SU-DHL-6 (cell line): ENCODE measurements around the gene RCAN1.

Experiments
- H2AFZ ChIP-seq: fragments of 200-600 bp; sonication (generic); 2 replicates; pipeline ENCODE4 v1.6.1; 2014; ENCODE audit warnings: low read depth, mild to moderate bottlenecking, moderate library complexity, mixed read lengths, antibody characterized with exemption, low read length; ENCODE audit not compliant: severe bottlenecking
- H3F3A ChIP-seq: fragments of 200-600 bp; shearing (Covaris generic); 2 replicates; pipeline ENCODE4 v1.6.0; 2016; ENCODE audit warnings: antibody characterized with exemption, mild to moderate bottlenecking; ENCODE audit not compliant: insufficient read depth
- H3K27ac ChIP-seq: fragments of 200-600 bp; sonication (generic); 2 replicates; pipeline ENCODE4 v1.5.1; 2016; ENCODE audit warnings: low read depth, mild to moderate bottlenecking, low read length, moderate library complexity, mixed read lengths
- H3K27me3 ChIP-seq: fragments of 200-600 bp; sonication (generic), shearing (Covaris generic); 2 replicates; pipeline ENCODE4 v1.6.0; 2014; ENCODE audit warnings: mild to moderate bottlenecking, low read length
- H3K36me3 ChIP-seq: fragments of 200-600 bp; sonication (generic); 2 replicates; pipeline ENCODE4 v1.6.1; 2014; ENCODE audit warnings: mild to moderate bottlenecking, low read length, mixed read lengths
- H3K4me2 ChIP-seq: fragments of 300-600, 200-600 bp; shearing (Covaris generic), sonication (generic); 2 replicates; pipeline ENCODE4 v1.6.0; 2014; ENCODE audit warnings: low read length, low read depth, mild to moderate bottlenecking; ENCODE audit not compliant: poor library complexity, severe bottlenecking
- H3K4me3 ChIP-seq: fragments of 200-600 bp; sonication (generic); 2 replicates; pipeline ENCODE4 v1.5.1; 2014; ENCODE audit warnings: antibody characterized with exemption, low read length, mild to moderate bottlenecking, mixed read lengths; ENCODE audit not compliant: insufficient read depth, poor library complexity, severe bottlenecking
- H3K79me2 ChIP-seq: fragments of 200-600 bp; sonication (generic); 2 replicates; pipeline ENCODE4 v1.6.1; 2014; ENCODE audit warnings: mild to moderate bottlenecking, low read length, moderate library complexity; ENCODE audit not compliant: insufficient read depth
- H3K9ac ChIP-seq: fragments of 200-600 bp; sonication (generic); 2 replicates; pipeline ENCODE4 v1.7.0; 2014; ENCODE audit warnings: mild to moderate bottlenecking, low read length
- H3K9me2 ChIP-seq: fragments of 200-600 bp; sonication (generic); replicated peaks from 2 replicates; pipeline ENCODE4 v1.6.1; 2014; ENCODE audit warnings: low read length; ENCODE audit not compliant: insufficient read depth
- H3K9me3 ChIP-seq: fragments of 200-600 bp; sonication (generic); 2 replicates; pipeline ENCODE4 v1.6.1; 2014; ENCODE audit warnings: low read length, mixed read lengths; ENCODE audit not compliant: insufficient read depth
- H4K20me1 ChIP-seq: fragments of 200-600 bp; sonication (generic); 2 replicates; pipeline ENCODE4 v1.6.1; 2014; ENCODE audit warnings: low read depth, mild to moderate bottlenecking, antibody characterized with exemption, low read length, moderate library complexity, mixed read lengths
- EZH2phosphoT487 ChIP-seq: fragments of 200-600 bp; sonication (generic), shearing (Covaris generic); conservative IDR thresholded peaks from 2 replicates; pipeline ENCODE4 v1.6.1; 2018; ENCODE audit warnings: mild to moderate bottlenecking, antibody characterized with exemption, low read length, moderate library complexity, mixed read lengths
- TF ChIP-seq, protein P1 (sequence below): fragments of 200-600 bp; sonication (generic); IDR thresholded peaks from one replicate; pipeline ENCODE4 v1.5.1; 2017; ENCODE audit warnings: antibody characterized with exemption, mild to moderate bottlenecking, low read length, moderate library complexity; ENCODE audit not compliant: insufficient read depth, poor library complexity, severe bottlenecking

Gene RCAN1

GRCh38 chr21:34513129-34513675 is 101.7 kb downstream of the RCAN1 start:
- Histone ChIP-seq H3K4me2 (no peak overlapping the region), H3K27me3 (no peaks in the 10 kb centered on the region), H3K27ac (no peak overlapping the region), H3F3A (no peaks in the 10 kb centered on the region), H3K9me3 (no peaks in the 10 kb centered on the region), H3K9ac (no peak overlapping the region), H3K79me2 (no peaks in the 10 kb centered on the region), H3K36me3 (no peaks in the 10 kb centered on the region), H2AFZ (no peak overlapping the region), H4K20me1 (no peaks in the 10 kb centered on the region), H3K4me3 (no peak overlapping the region), H3K9me2 (no peaks in the 10 kb centered on the region)
- no peak for TF ChIP-seq EZH2phosphoT487
- TF ChIP-seq, protein P1, sequence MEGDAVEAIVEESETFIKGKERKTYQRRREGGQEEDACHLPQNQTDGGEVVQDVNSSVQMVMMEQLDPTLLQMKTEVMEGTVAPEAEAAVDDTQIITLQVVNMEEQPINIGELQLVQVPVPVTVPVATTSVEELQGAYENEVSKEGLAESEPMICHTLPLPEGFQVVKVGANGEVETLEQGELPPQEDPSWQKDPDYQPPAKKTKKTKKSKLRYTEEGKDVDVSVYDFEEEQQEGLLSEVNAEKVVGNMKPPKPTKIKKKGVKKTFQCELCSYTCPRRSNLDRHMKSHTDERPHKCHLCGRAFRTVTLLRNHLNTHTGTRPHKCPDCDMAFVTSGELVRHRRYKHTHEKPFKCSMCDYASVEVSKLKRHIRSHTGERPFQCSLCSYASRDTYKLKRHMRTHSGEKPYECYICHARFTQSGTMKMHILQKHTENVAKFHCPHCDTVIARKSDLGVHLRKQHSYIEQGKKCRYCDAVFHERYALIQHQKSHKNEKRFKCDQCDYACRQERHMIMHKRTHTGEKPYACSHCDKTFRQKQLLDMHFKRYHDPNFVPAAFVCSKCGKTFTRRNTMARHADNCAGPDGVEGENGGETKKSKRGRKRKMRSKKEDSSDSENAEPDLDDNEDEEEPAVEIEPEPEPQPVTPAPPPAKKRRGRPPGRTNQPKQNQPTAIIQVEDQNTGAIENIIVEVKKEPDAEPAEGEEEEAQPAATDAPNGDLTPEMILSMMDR: no peak

DNA sequence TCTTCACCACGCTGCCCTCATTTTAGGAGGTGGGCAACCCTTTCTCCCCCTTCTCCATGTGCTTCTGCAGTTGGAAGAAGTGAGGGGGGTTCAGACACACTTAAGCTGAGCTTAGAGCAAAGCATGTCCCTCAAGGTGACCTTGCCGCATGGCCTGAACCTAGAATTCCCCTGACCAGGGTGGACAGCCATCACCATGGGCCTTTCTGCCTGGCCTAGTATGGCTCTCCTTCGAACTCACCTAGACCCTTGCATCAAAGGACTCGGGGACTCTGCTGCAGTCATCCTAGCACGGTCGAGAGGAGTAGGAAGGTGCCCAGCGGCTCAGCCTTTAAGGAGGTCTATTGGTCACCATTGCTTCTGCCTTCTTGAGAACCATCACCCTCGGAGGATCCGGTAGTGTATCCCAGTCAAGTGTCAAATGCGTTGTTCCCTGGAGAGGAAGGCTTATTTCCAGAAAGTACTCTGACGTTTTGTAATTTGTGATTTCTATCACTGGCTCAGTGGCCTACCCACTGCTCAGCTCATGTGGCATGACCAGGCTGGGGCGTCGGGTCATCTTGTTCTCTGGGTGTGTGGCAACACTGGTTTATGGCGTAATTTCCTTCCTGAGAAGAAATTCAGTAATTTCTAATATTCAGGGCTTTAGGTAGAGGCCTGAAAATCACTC is 103.0 kb downstream of the RCAN1 start, which contains the start of gene KCNE1:
TSS of gene KCNE1 (minus strand) at position 424 of the 669 bp plus-strand sequence. CDS start 62,576 bp downstream, outside the sequence.
- Histone ChIP-seq H3K9me3 (no peaks in the 10 kb centered on the region), H3K9me2 (no peaks in the 10 kb centered on the region), H3K36me3 (no peaks in the 10 kb centered on the region), H3K9ac (no peak within 1 kb of the TSS), H3K4me3 (no peak within 1 kb of the TSS), H4K20me1 (no peaks in the 10 kb centered on the region), H3K79me2 (no peaks in the 10 kb centered on the region), H3F3A (no peaks in the 10 kb centered on the region), H2AFZ (no peak within 1 kb of the TSS), H3K4me2 (no peak within 1 kb of the TSS), H3K27ac (no peak within 1 kb of the TSS), H3K27me3 (no peaks in the 10 kb centered on the region)
- TF ChIP-seq, protein P1: no peak

DNA sequence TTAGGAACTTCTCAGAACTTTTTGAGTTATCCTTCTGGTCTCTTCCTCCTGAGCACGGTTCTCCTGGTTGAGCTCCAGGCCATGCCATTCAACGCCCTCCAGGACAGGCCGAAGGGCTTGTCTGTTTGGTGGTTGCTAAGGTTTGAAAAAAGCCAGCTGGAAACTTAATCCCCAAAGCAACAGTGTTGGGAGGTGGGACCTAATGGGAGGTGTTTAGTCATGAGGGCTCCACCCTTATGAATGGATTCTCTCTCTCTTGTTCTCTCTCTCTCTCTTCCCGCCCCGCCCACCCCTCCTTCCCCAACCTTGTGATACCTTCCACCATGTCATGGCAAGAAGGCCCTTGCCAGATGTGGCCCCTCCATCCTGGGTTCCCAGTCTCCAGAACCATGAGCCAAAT is 103.7 kb downstream of the RCAN1 start:
- no peak overlapping the region for H3K4me2 ChIP-seq
- H2AFZ ChIP-seq: no peak overlapping the region
- H3K79me2 ChIP-seq: no peaks in the 10 kb centered on the region
- no peaks in the 10 kb centered on the region for H3K9me2 ChIP-seq
- no peak overlapping the region for H3K9ac ChIP-seq
- TF ChIP-seq EZH2phosphoT487: no peak
- TF ChIP-seq, protein P1: no peak
- H3K4me3 ChIP-seq: no peak overlapping the region
- no peaks in the 10 kb centered on the region for H3K27me3 ChIP-seq
- H3F3A ChIP-seq: no peaks in the 10 kb centered on the region
- no peaks in the 10 kb centered on the region for H3K9me3 ChIP-seq
- no peaks in the 10 kb centered on the region for H4K20me1 ChIP-seq
- no peak overlapping the region for H3K27ac ChIP-seq
- H3K36me3 ChIP-seq: no peaks in the 10 kb centered on the region
